Keratinocyte (primary cell): ENCODE results near the gene JMJD1C. TPM values are rescaled to one million over a fixed set of nuclear protein-coding genes. Genes with fewer than 3 reads are reported as not detected.

Experiments used
- DNase-seq: peaks from one replicate; pipeline ENCODE4 v3.0.0-alpha.2; 2011; ENCODE audit warnings: low read depth, missing footprints, low spot score
- FAIRE-seq: peaks from 2 replicates; lab custom pipeline; 2011; peaks lifted over from hg19 to GRCh38; lab: Jason Lieb, UNC
- H2AFZ ChIP-seq: 2 replicates; pipeline ENCODE4 v1.6.0; 2012; ENCODE audit warnings: low read length, control low read depth, inconsistent platforms; ENCODE audit not compliant: control insufficient read depth
- H3K27ac ChIP-seq: 2 replicates; pipeline ENCODE4 v1.5.1; 2011; ENCODE audit warnings: low read length; ENCODE audit not compliant: control insufficient read depth, insufficient read depth
- H3K27me3 ChIP-seq: 3 replicates; pipeline ENCODE4 v1.6.0; 2011; ENCODE audit warnings: low read length; ENCODE audit not compliant: control insufficient read depth, insufficient read depth; ENCODE audit errors: extremely low read depth
- H3K36me3 ChIP-seq, 2 experiments: 2 replicates in 1 of 2; 3 replicates in 1 of 2; pipeline ENCODE4 v1.5.1; 2011; ENCODE audit warnings: low read length in 2 of 2, mild to moderate bottlenecking in 1 of 2; ENCODE audit not compliant: control insufficient read depth in 2 of 2, insufficient read depth in 2 of 2; ENCODE audit errors: extremely low read depth in 1 of 2
- H3K4me1 ChIP-seq: 3 replicates; pipeline ENCODE4 v1.5.1; 2011; ENCODE audit warnings: low read length; ENCODE audit not compliant: control insufficient read depth, insufficient read depth; ENCODE audit errors: extremely low read depth
- H3K4me2 ChIP-seq: 3 replicates; pipeline ENCODE4 v1.6.0; 2011; ENCODE audit warnings: low read depth, low read length; ENCODE audit not compliant: control insufficient read depth, insufficient read depth; ENCODE audit errors: extremely low read depth
- H3K4me3 ChIP-seq, 3 experiments: fragments of 200-600 bp in 1 of 3; sonication (generic) in 1 of 3; 2 replicates in 2 of 3; 3 replicates in 1 of 3; pipeline ENCODE4 v1.5.1; 2011 to 2016; ENCODE audit warnings: low read length in 3 of 3, mild to moderate bottlenecking in 3 of 3, control low read depth in 2 of 3, inconsistent platforms in 1 of 3, low read depth in 1 of 3, mixed read lengths in 1 of 3, mixed run types in 1 of 3, moderate library complexity in 1 of 3; ENCODE audit not compliant: control insufficient read depth in 2 of 3, insufficient read depth in 2 of 3; ENCODE audit errors: extremely low read depth in 1 of 3
- H3K79me2 ChIP-seq: 2 replicates; pipeline ENCODE4 v1.6.0; 2012; ENCODE audit warnings: low read length; ENCODE audit not compliant: control insufficient read depth, insufficient read depth
- H3K9ac ChIP-seq: 3 replicates; pipeline ENCODE4 v1.6.0; 2011; ENCODE audit warnings: low read length; ENCODE audit not compliant: control insufficient read depth, insufficient read depth; ENCODE audit errors: extremely low read depth
- H3K9me1 ChIP-seq: 3 replicates; pipeline ENCODE4 v1.6.0; 2011; ENCODE audit warnings: low read length; ENCODE audit not compliant: control insufficient read depth, insufficient read depth; ENCODE audit errors: extremely low read depth
- H3K9me3 ChIP-seq: 2 replicates; pipeline ENCODE4 v1.5.1; 2012; ENCODE audit warnings: low read depth, low read length; ENCODE audit not compliant: control insufficient read depth
- H4K20me1 ChIP-seq: 3 replicates; pipeline ENCODE4 v1.6.0; 2011; ENCODE audit warnings: low read length; ENCODE audit not compliant: control insufficient read depth, insufficient read depth; ENCODE audit errors: extremely low read depth
- EZH2 ChIP-seq: IDR thresholded peaks from one replicate; pipeline ENCODE4 v1.6.1; 2012; ENCODE audit warnings: inconsistent platforms, mild to moderate bottlenecking, low read length, moderate library complexity
- dilution Hi-C: fragments of 300-500 bp; cut with MboI; formaldehyde crosslinking; loops from one replicate; pipeline ENCODE4 v1.7.0; 2020; ENCODE audit warnings: low sequenced_read_pairs; ENCODE audit not compliant: extremely low pct_ligation_motif_present
- polyA plus RNA-seq, 5 experiments: library from polyadenylated mRNA; depleted of rRNA in 3 of 5; stranded (reverse) in 3 of 5; stranded (forward) in 1 of 5; unstranded in 1 of 5; fragments of >200 nt; gene quantifications; 1 replicate in 1 of 5; 2 replicates in 3 of 5; 3 replicates in 1 of 5; pipeline versions ENCODE4 v1.2.1 to v1.2.3, GENCODE V29; 2011 to 2012; ENCODE audit warnings: missing spikeins in 2 of 5, low read depth in 1 of 5, low replicate concordance in 1 of 5
- TF ChIP-seq, protein P1 (sequence below), 3 experiments: IDR thresholded peaks in 1 of 3; conservative IDR thresholded peaks in 1 of 3; optimal IDR thresholded peaks in 1 of 3; 2 replicates in 2 of 3; 3 replicates in 1 of 3; pipeline versions ENCODE3 to v1.5.1; 2011; ENCODE audit warnings: low read length in 3 of 3, mild to moderate bottlenecking in 3 of 3, moderate library complexity in 2 of 3, control low read depth in 1 of 3, inconsistent platforms in 1 of 3; ENCODE audit not compliant: insufficient read depth in 2 of 3; ENCODE audit errors: extremely low read depth in 1 of 3

JMJD1C gene
- polyA plus RNA-seq, 1 donor (not counting 4 experiments of a cell fraction or from before 2014, with no cell fraction given), result 38.2 TPM

DNA sequence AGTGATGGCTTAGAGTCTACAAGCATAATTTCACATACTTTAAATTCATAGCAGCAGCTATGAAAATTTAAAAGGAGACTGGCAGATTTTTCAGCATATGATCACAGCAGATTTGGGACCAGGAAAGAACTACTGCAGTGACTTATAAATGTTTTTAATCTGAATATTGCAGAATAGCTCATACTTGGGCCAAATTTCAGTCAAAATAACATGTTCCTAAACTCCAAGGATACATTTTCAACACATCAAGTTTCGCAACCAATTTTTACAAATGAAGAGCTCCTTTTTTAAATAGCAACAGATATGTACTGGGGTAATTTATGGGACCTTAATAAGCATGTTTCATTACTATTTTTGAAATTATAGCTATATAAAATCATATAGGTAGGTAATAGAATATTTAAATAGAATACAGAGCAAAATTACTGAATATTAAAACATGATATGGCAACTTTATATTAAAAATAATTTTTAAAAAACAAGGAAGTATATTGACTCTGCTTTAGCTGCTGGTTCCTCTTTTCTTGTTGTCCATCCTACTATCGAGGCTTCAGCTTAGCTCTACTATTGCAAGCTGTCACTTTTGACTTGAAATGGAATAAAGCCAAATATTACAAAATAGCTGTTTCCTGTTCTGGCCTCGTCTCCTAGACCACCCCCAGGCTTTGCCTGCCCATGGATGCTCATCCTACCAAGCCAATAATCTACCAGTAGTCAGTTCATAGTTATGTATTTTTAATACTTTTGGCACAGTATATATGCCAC, 209.6 kb downstream of the JMJD1C start:
- H3K9me3 ChIP-seq, result no peaks in the 10 kb centered on the region
- H3K79me2 ChIP-seq, result peaks cover 92% of the 10 kb centered on the region
- no peak overlapping the region for H3K27ac ChIP-seq
- no peak overlapping the region for H3K4me3 ChIP-seq
- H3K36me3 ChIP-seq, result peaks cover 0 to 6% of the 10 kb centered on the region in 2 experiments
- dilution Hi-C loops, result no loop called here
- H3K4me2 ChIP-seq, result no peak overlapping the region
- H3K9me1 ChIP-seq, result peaks cover 2% of the 10 kb centered on the region
- H3K27me3 ChIP-seq, result no peaks in the 10 kb centered on the region
- peaks cover 3% of the 10 kb centered on the region for H4K20me1 ChIP-seq
- no peaks in the 10 kb centered on the region for H3K4me1 ChIP-seq
- H2AFZ ChIP-seq, result no peak overlapping the region
- DNase-seq (no peak), FAIRE-seq (no peak)
- TF ChIP-seq, protein P1, sequence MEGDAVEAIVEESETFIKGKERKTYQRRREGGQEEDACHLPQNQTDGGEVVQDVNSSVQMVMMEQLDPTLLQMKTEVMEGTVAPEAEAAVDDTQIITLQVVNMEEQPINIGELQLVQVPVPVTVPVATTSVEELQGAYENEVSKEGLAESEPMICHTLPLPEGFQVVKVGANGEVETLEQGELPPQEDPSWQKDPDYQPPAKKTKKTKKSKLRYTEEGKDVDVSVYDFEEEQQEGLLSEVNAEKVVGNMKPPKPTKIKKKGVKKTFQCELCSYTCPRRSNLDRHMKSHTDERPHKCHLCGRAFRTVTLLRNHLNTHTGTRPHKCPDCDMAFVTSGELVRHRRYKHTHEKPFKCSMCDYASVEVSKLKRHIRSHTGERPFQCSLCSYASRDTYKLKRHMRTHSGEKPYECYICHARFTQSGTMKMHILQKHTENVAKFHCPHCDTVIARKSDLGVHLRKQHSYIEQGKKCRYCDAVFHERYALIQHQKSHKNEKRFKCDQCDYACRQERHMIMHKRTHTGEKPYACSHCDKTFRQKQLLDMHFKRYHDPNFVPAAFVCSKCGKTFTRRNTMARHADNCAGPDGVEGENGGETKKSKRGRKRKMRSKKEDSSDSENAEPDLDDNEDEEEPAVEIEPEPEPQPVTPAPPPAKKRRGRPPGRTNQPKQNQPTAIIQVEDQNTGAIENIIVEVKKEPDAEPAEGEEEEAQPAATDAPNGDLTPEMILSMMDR (optimal IDR thresholded peaks at IDR 0.05 in 1 of 3, IDR thresholded peaks at IDR 0.05 in 1 of 3, conservative IDR thresholded peaks at IDR 0.05 in 1 of 3; ENCODE audit: extremely low read depth in 1 of 3, insufficient read depth in 2 of 3, low read length in 3 of 3), result no peak
- no peak for TF ChIP-seq EZH2
- H3K9ac ChIP-seq, result no peak overlapping the region

DNA sequence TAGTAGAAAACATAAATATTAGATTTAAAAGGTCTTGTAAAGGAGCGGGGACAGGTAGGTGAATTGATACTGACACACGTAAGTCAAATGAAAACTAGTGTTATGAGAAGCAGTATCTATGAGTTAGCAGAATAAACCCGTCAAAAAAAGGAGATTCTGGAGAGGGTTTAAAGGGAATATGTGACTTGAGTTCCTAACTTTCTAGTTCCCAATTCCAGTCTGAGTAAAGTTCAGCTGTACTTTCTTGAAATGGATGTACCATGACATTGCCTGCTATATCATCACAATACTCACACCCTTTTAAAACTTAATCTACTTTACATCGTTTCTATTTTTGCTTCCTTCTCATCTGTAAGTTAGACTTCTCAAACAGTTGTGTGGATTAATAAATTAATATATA, 210.5 kb downstream of the JMJD1C start:
- FAIRE-seq (no peak), DNase-seq (no peak)
- Histone ChIP-seq H3K79me2 (peaks cover 95% of the 10 kb centered on the region), H3K27ac (no peak overlapping the region), H3K36me3 (peaks cover 0 to 4% of the 10 kb centered on the region in 2 experiments), H3K27me3 (no peaks in the 10 kb centered on the region), H3K4me3 (no peak overlapping the region), H3K4me2 (no peak overlapping the region), H3K9ac (no peak overlapping the region), H3K9me1 (no peaks in the 10 kb centered on the region), H3K4me1 (no peaks in the 10 kb centered on the region), H4K20me1 (peaks cover 3% of the 10 kb centered on the region), H3K9me3 (no peaks in the 10 kb centered on the region), H2AFZ (no peak overlapping the region)
- TF ChIP-seq EZH2, result no peak
- TF ChIP-seq, protein P1 (optimal IDR thresholded peaks at IDR 0.05 in 1 of 3, IDR thresholded peaks at IDR 0.05 in 1 of 3, conservative IDR thresholded peaks at IDR 0.05 in 1 of 3; ENCODE audit: extremely low read depth in 1 of 3, insufficient read depth in 2 of 3, low read length in 3 of 3), result no peak
- dilution Hi-C loops, result no loop called here
